SK-N-SH treated with all-trans-retinoic acid at 6 μM for 48 hours (cell line): ENCODE measurements around the gene C17orf75.

Source experiments
- ATAC-seq: fragments of 200-7000 bp; cut with Tn5 transposase; 3 replicates; pipeline ENCODE4 v1.9.1; 2020; ENCODE audit warnings: mild to moderate bottlenecking, moderate library complexity
- ARNTL ChIP-seq: fragments of 450-650 bp; formaldehyde crosslinking; IDR thresholded peaks from 2 replicates; pipeline ENCODE4 v1.5.0; 2020; ENCODE audit warnings: low read depth, mild to moderate bottlenecking, moderate library complexity, borderline replicate concordance
- BACH2 ChIP-seq: fragments of 250-450 bp; sonication (Bioruptor Pico); IDR thresholded peaks from 2 replicates; pipeline ENCODE4 v1.9.0; 2021; ENCODE audit warnings: mild to moderate bottlenecking, borderline replicate concordance
- CSDC2 ChIP-seq: fragments of 250-450 bp; sonication (Bioruptor Pico); IDR thresholded peaks from 2 replicates; pipeline ENCODE4 v1.5.0; 2020; ENCODE audit warnings: mild to moderate bottlenecking, moderate library complexity
- ESRRG ChIP-seq: fragments of 250-450 bp; sonication (Bioruptor Pico); IDR thresholded peaks from 2 replicates; pipeline ENCODE4 v1.6.1; 2021; ENCODE audit warnings: mild to moderate bottlenecking
- GLIS3 ChIP-seq: fragments of 250-450 bp; sonication (Bioruptor Pico); IDR thresholded peaks from 2 replicates; pipeline ENCODE4 v1.5.0; 2020; ENCODE audit warnings: mild to moderate bottlenecking, moderate library complexity
- ISL1 ChIP-seq: fragments of 250-450 bp; sonication (Bioruptor Pico); IDR thresholded peaks from 2 replicates; pipeline ENCODE4 v2.1.2; 2022; ENCODE audit warnings: mild to moderate bottlenecking, moderate library complexity
- PPARA ChIP-seq: fragments of 250-450 bp; sonication (Bioruptor Pico); IDR thresholded peaks from 2 replicates; pipeline ENCODE4 v1.5.0; 2020; ENCODE audit warnings: mild to moderate bottlenecking, borderline replicate concordance
- RARB ChIP-seq: fragments of 250-450 bp; sonication (Bioruptor Pico); IDR thresholded peaks from 2 replicates; pipeline ENCODE4 v1.8.0; 2021; ENCODE audit warnings: mild to moderate bottlenecking, moderate library complexity
- SNAI2 ChIP-seq: fragments of 250-450 bp; sonication (Bioruptor Pico); IDR thresholded peaks from 2 replicates; pipeline ENCODE4 v1.5.0; 2020; ENCODE audit warnings: mild to moderate bottlenecking, moderate library complexity
- TCF4 ChIP-seq: fragments of 250-450 bp; sonication (Bioruptor Pico); IDR thresholded peaks from 2 replicates; pipeline ENCODE4 v1.8.0; 2021; ENCODE audit warnings: mild to moderate bottlenecking, moderate library complexity, borderline replicate concordance
- TOX ChIP-seq: fragments of 250-450 bp; sonication (Bioruptor Pico); IDR thresholded peaks from 2 replicates; pipeline ENCODE4 v1.8.0; 2021; ENCODE audit warnings: mild to moderate bottlenecking, moderate library complexity, borderline replicate concordance
- ZC3H10 ChIP-seq: fragments of 250-450 bp; sonication (Bioruptor Pico); IDR thresholded peaks from 2 replicates; pipeline ENCODE4 v1.5.1; 2021; ENCODE audit warnings: mild to moderate bottlenecking, moderate library complexity
- ZFP3 ChIP-seq: fragments of 250-450 bp; sonication (Bioruptor Pico); IDR thresholded peaks from 2 replicates; pipeline ENCODE4 v1.5.0; 2020; ENCODE audit warnings: mild to moderate bottlenecking, moderate library complexity
- ZFP30 ChIP-seq: fragments of 450-650 bp; formaldehyde crosslinking; IDR thresholded peaks from 2 replicates; pipeline ENCODE4 v1.5.0; 2022; ENCODE audit warnings: mild to moderate bottlenecking, moderate library complexity
- ZNF565 ChIP-seq: fragments of 450-650 bp; formaldehyde crosslinking; conservative IDR thresholded peaks from 2 replicates; pipeline ENCODE4 v1.5.0; 2020; ENCODE audit warnings: low read depth, mild to moderate bottlenecking, moderate library complexity
- ZNF70 ChIP-seq: fragments of 450-650 bp; formaldehyde crosslinking; IDR thresholded peaks from 2 replicates; pipeline ENCODE4 v1.5.0; 2020; ENCODE audit warnings: mild to moderate bottlenecking, moderate library complexity
- ZNF8 ChIP-seq: fragments of 450-650 bp; formaldehyde crosslinking; IDR thresholded peaks from 2 replicates; pipeline ENCODE4 v1.5.0; 2020; ENCODE audit warnings: mild to moderate bottlenecking, moderate library complexity
- TF ChIP-seq, protein P1 (sequence below): fragments of 250-450 bp; sonication (Bioruptor Pico); IDR thresholded peaks from 2 replicates; pipeline ENCODE4 v1.8.0; 2020; ENCODE audit warnings: mild to moderate bottlenecking, moderate library complexity, borderline replicate concordance
- TF ChIP-seq, protein P2 (sequence below): fragments of 250-450 bp; sonication (Bioruptor Pico); IDR thresholded peaks from 2 replicates; pipeline ENCODE4 v1.5.0; 2020; ENCODE audit warnings: mild to moderate bottlenecking, moderate library complexity
- TF ChIP-seq, protein P3 (sequence below): fragments of 250-450 bp; sonication (Bioruptor Pico); IDR thresholded peaks from 2 replicates; pipeline ENCODE4 v1.8.0; 2021; ENCODE audit warnings: low read depth, mild to moderate bottlenecking, moderate library complexity, borderline replicate concordance
- TF ChIP-seq, protein P4 (sequence below): fragments of 250-450 bp; sonication (Bioruptor Pico); IDR thresholded peaks from 2 replicates; pipeline ENCODE4 v1.5.1; 2020; ENCODE audit warnings: low read depth, mild to moderate bottlenecking, moderate library complexity
- TF ChIP-seq, protein P5 (sequence below): fragments of 250-450 bp; sonication (Bioruptor Pico); IDR thresholded peaks from 2 replicates; pipeline ENCODE4 v1.5.1; 2021; ENCODE audit warnings: mild to moderate bottlenecking, moderate library complexity

C17orf75 gene

DNA sequence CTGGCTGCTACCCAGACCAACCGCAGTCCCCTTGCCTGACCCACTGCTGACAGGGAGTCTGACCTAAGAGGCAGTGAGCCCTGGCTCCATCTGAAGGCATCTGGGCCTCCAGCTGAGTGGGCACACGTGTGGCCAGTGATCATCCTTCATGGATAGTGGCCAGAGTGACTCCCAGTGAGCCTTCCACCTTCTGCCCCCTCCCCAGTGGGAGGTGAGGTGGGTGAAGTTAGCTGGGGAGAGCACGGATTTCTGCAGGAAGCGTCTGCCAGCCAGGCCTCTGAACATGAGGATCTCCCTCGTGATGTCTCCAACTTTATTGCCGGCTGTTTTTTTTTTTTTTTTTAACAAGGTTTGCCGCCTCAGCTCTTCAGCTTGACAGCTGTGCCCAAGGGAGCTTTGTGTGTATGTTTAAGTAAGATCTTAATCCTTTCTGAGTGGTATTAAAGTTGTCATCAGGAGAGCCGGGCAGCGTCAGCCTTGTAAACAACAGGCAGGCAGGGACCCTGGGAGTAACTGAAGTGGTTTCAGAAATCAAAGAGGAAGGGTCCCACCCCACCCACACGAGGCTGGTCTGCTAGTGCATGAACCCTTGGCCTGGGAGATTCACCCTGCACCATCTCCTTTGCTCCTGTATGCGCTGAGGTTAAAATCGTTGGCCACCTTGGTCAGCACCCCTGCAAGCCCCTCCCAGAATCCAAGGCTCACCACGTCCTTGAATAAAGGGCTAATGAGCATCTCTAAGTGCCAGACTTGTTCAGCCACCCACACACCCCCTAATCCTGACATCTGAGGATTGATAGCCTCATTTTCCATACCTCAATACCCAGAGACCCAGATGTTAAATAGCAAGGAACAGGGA lies 43.0 kb downstream of the C17orf75 start:
- ATAC-seq: no peak
- no peak for TF ChIP-seq CSDC2 (CRISPR knock-in tag)
- no peak for TF ChIP-seq TCF4
- TF ChIP-seq BACH2 (CRISPR knock-in tag): no peak
- TF ChIP-seq ARNTL (CRISPR knock-in tag): no peak
- TF ChIP-seq PPARA (CRISPR knock-in tag): no peak
- TF ChIP-seq RARB (CRISPR knock-in tag): no peak
- no peak for TF ChIP-seq ZNF565
- no peak for TF ChIP-seq SNAI2 (CRISPR knock-in tag)
- TF ChIP-seq, protein P1, sequence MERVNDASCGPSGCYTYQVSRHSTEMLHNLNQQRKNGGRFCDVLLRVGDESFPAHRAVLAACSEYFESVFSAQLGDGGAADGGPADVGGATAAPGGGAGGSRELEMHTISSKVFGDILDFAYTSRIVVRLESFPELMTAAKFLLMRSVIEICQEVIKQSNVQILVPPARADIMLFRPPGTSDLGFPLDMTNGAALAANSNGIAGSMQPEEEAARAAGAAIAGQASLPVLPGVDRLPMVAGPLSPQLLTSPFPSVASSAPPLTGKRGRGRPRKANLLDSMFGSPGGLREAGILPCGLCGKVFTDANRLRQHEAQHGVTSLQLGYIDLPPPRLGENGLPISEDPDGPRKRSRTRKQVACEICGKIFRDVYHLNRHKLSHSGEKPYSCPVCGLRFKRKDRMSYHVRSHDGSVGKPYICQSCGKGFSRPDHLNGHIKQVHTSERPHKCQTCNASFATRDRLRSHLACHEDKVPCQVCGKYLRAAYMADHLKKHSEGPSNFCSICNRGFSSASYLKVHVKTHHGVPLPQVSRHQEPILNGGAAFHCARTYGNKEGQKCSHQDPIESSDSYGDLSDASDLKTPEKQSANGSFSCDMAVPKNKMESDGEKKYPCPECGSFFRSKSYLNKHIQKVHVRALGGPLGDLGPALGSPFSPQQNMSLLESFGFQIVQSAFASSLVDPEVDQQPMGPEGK (CRISPR knock-in tag): no peak
- no peak for TF ChIP-seq ISL1 (CRISPR knock-in tag)
- no peak for TF ChIP-seq GLIS3 (CRISPR knock-in tag)
- no peak for TF ChIP-seq ZFP30 (CRISPR knock-in tag)
- TF ChIP-seq, protein P2, sequence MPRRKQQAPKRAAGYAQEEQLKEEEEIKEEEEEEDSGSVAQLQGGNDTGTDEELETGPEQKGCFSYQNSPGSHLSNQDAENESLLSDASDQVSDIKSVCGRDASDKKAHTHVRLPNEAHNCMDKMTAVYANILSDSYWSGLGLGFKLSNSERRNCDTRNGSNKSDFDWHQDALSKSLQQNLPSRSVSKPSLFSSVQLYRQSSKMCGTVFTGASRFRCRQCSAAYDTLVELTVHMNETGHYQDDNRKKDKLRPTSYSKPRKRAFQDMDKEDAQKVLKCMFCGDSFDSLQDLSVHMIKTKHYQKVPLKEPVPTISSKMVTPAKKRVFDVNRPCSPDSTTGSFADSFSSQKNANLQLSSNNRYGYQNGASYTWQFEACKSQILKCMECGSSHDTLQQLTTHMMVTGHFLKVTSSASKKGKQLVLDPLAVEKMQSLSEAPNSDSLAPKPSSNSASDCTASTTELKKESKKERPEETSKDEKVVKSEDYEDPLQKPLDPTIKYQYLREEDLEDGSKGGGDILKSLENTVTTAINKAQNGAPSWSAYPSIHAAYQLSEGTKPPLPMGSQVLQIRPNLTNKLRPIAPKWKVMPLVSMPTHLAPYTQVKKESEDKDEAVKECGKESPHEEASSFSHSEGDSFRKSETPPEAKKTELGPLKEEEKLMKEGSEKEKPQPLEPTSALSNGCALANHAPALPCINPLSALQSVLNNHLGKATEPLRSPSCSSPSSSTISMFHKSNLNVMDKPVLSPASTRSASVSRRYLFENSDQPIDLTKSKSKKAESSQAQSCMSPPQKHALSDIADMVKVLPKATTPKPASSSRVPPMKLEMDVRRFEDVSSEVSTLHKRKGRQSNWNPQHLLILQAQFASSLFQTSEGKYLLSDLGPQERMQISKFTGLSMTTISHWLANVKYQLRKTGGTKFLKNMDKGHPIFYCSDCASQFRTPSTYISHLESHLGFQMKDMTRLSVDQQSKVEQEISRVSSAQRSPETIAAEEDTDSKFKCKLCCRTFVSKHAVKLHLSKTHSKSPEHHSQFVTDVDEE (CRISPR knock-in tag): no peak
- TF ChIP-seq ZNF8 (CRISPR knock-in tag): no peak
- TF ChIP-seq ZC3H10 (CRISPR knock-in tag): no peak
- TF ChIP-seq TOX (CRISPR knock-in tag): no peak
- no peak for TF ChIP-seq ESRRG

DNA sequence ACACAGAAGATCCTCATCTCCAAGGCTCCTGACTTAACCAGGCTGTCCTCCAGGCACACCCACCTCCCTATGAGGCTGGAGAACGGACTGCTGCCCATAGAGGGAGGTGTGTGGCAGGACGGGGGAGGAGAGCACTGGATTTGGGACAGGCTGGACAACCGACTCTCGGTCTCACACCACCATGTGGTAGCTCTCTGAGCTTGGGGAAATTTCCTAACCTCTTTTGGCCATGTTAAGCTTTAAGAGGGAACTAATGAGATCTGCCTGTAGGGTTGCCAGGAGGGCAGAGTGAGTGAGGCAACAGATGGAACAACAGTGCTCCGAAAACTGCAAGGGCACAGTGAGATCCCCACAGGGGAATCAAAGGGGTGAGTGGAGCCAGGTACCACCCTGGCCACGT lies 43.7 kb downstream of the C17orf75 start:
- ATAC-seq: no peak; the same call in 2 of the 3 replicates
- TF ChIP-seq SNAI2 (CRISPR knock-in tag): no peak
- no peak for TF ChIP-seq ZFP3 (CRISPR knock-in tag)
- no peak for TF ChIP-seq RARB (CRISPR knock-in tag)
- TF ChIP-seq, protein P3, sequence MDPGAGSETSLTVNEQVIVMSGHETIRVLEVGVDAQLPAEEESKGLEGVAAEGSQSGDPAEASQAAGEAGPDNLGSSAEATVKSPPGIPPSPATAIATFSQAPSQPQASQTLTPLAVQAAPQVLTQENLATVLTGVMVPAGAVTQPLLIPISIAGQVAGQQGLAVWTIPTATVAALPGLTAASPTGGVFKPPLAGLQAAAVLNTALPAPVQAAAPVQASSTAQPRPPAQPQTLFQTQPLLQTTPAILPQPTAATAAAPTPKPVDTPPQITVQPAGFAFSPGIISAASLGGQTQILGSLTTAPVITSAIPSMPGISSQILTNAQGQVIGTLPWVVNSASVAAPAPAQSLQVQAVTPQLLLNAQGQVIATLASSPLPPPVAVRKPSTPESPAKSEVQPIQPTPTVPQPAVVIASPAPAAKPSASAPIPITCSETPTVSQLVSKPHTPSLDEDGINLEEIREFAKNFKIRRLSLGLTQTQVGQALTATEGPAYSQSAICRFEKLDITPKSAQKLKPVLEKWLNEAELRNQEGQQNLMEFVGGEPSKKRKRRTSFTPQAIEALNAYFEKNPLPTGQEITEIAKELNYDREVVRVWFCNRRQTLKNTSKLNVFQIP: no peak
- TF ChIP-seq ZFP30 (CRISPR knock-in tag): no peak
- TF ChIP-seq PPARA (CRISPR knock-in tag): no peak
- TF ChIP-seq TCF4: no peak
- TF ChIP-seq, protein P1 (CRISPR knock-in tag): no peak
- no peak for TF ChIP-seq BACH2 (CRISPR knock-in tag)
- no peak for TF ChIP-seq ZNF70 (CRISPR knock-in tag)
- no peak for TF ChIP-seq ZNF8 (CRISPR knock-in tag)
- TF ChIP-seq, protein P4, sequence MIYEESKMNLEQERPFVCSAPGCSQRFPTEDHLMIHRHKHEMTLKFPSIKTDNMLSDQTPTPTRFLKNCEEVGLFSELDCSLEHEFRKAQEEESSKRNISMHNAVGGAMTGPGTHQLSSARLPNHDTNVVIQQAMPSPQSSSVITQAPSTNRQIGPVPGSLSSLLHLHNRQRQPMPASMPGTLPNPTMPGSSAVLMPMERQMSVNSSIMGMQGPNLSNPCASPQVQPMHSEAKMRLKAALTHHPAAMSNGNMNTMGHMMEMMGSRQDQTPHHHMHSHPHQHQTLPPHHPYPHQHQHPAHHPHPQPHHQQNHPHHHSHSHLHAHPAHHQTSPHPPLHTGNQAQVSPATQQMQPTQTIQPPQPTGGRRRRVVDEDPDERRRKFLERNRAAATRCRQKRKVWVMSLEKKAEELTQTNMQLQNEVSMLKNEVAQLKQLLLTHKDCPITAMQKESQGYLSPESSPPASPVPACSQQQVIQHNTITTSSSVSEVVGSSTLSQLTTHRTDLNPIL (CRISPR knock-in tag): no peak
- no peak for TF ChIP-seq CSDC2 (CRISPR knock-in tag)
- no peak for TF ChIP-seq TOX (CRISPR knock-in tag)
- TF ChIP-seq, protein P5, sequence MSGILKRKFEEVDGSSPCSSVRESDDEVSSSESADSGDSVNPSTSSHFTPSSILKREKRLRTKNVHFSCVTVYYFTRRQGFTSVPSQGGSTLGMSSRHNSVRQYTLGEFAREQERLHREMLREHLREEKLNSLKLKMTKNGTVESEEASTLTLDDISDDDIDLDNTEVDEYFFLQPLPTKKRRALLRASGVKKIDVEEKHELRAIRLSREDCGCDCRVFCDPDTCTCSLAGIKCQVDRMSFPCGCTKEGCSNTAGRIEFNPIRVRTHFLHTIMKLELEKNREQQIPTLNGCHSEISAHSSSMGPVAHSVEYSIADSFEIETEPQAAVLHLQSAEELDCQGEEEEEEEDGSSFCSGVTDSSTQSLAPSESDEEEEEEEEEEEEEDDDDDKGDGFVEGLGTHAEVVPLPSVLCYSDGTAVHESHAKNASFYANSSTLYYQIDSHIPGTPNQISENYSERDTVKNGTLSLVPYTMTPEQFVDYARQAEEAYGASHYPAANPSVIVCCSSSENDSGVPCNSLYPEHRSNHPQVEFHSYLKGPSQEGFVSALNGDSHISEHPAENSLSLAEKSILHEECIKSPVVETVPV (CRISPR knock-in tag): no peak
- TF ChIP-seq ZC3H10 (CRISPR knock-in tag): no peak
- no peak for TF ChIP-seq GLIS3 (CRISPR knock-in tag)
- no peak for TF ChIP-seq ISL1 (CRISPR knock-in tag)
- TF ChIP-seq, protein P2 (CRISPR knock-in tag): no peak
